ENCODE measurements around the gene SRSF10.
A peak's percentile ranks its signal among the peaks of the same experiment; 100 is the strongest.

- TF ChIP-seq, protein P1, sequence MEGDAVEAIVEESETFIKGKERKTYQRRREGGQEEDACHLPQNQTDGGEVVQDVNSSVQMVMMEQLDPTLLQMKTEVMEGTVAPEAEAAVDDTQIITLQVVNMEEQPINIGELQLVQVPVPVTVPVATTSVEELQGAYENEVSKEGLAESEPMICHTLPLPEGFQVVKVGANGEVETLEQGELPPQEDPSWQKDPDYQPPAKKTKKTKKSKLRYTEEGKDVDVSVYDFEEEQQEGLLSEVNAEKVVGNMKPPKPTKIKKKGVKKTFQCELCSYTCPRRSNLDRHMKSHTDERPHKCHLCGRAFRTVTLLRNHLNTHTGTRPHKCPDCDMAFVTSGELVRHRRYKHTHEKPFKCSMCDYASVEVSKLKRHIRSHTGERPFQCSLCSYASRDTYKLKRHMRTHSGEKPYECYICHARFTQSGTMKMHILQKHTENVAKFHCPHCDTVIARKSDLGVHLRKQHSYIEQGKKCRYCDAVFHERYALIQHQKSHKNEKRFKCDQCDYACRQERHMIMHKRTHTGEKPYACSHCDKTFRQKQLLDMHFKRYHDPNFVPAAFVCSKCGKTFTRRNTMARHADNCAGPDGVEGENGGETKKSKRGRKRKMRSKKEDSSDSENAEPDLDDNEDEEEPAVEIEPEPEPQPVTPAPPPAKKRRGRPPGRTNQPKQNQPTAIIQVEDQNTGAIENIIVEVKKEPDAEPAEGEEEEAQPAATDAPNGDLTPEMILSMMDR (IDR thresholded peaks at IDR 0.05) = peak in 1 of 3 experiments; percentile 23
- peak; percentile 74 for TF ChIP-seq POLR2A (IDR thresholded peaks at IDR 0.05)
Measured at GRCh38 chr1:23959461-23960290, 20.5 kb downstream of the SRSF10 start, which contains the start of gene PNRC2.
